ENCODE measurements around the gene TRMT1.

TRMT1 gene

GRCh38 chr19:13089857-13090507 is 26.6 kb downstream of the TRMT1 start:
- DNase-seq: no peak

GRCh38 chr19:13089139-13089856 is 27.2 kb downstream of the TRMT1 start:
- DNase-seq: no peak

DNA sequence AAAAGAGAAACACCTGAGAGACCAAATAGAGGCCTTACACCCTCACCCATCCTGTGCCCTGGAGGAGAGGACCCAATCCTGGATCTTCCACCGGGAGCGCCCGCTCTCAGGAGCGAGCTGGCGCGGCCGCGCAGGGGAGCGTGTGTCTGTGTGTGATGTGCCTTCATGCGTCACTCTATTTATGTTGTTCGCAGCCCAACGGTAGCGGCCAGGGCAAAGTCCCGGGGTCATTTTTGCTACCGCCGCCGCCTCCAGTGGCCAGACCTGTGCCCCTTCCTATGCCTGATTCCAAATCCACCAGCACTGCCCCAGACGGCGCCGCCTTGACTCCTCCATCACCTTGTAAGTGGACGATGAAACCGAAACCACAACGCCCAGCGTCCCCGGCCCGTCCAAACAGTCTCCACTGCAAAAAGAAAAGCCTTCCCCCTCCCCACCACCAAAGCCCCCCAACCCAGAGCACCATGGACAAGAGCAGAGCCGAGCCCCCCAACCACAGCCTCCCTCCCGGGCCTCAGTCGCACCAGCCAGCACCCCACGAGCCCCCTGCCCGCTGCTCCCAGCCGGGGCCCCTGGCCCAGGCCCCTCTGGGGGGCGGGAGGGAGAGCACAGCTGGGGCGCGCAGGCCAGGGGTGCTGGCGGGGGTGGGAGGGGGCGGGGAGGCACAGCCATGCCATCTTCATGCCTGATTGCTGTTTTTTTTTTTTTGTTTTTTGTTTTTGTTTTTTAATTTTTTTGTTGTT is 28.6 kb downstream of the TRMT1 start:
- DNase-seq: no peak

DNA sequence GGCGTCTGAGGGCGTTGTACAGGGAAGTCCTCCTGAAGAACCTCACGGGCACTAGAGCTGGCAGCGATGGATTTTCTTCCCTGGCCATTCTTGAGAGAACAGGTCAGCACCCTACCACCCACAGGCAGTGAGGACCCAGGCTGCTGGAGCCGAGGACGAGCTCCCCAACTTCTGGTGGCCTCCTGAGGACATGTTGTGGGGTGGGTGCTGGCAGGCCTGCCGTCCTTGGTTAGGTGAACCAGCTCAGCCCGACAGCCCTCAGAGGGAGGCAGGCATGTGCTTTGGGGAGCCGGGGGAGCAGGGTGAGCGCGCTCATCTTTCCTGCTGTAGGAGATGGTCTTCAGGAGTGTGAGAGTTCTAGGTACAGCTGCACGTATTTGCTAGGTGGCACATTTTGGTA is 29.2 kb downstream of the TRMT1 start:
- no peak for DNase-seq

GRCh38 chr19:13086341-13086740 is 30.2 kb downstream of the TRMT1 start:
- DNase-seq: no peak

DNA sequence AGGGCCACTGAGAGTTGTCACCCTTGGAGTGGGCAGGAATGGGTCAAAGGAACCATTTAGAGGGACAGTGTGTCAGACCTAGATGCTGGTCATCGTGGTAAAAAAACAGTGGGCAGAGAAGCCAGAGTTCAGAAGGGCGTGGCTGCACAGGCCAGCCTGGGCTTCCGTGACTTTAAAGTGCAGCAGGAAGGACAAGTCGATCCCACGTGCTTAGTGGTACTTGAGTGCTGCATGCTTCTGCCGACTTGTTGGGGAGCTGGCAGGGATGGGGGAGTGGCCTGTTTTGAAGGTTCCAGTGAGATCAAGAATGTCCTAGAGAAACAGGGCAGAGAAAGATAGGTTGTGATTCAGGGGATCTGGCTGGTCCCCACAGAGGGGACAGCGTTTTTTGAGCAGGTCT is 30.9 kb downstream of the TRMT1 start:
- no peak for DNase-seq

DNA sequence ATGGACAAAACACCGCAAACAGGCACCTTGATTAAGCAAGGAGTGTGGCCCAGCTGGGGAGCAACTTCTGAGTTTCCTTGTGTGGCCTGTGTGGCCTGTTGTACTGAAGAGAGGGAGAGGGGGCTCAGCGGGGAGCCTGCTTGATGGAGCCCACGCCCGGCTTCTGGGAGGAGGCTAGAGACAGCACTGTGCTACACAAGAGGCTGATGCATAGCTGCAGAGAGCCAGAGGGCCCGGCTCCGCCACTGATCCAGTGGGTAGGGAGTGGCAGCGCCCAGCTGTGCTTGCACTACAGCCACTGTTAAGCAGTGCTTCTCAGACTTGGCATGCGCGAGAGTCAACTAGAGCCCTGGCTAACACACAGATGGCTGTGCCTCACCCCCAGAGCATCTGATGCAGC is 32.9 kb downstream of the TRMT1 start:
- no peak for DNase-seq

- DNase-seq: no peak
Observed at GRCh38 chr19:13083008-13083404, 33.5 kb downstream of the TRMT1 start.

GRCh38 chr19:13082192-13083007 is 34.1 kb downstream of the TRMT1 start:
- no peak for DNase-seq

DNA sequence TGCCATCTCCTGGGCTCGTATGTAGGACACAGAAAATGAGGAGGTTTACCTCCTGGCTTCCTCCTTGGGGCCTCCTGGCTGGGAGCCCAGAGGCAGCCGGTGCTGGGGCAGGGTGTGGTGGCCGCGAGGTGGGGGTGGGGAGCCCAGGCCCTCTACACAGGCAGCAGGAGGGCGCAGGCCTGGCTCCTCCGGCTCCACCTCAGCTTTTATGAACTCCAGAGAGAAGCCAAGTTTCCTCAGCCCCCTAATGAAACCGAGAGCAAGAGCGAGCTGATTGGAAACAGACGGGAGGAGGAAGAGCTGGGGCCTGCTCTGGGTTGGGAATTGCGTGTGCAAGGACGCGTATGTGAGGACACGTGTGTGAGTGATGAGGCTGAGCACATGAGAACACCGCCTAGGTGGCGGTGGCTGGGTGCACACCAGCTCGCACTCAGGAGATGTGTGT is 37.0 kb downstream of the TRMT1 start:
- peak; percentile 57 for DNase-seq

GRCh38 chr19:13078897-13079541 is 37.5 kb downstream of the TRMT1 start:
- no peak for DNase-seq

- DNase-seq: no peak
Observed at GRCh38 chr19:13078381-13078780, 38.2 kb downstream of the TRMT1 start.

GRCh38 chr19:13077240-13077639 is 39.3 kb downstream of the TRMT1 start:
- DNase-seq: no peak

GRCh38 chr19:13076787-13077186 is 39.8 kb downstream of the TRMT1 start:
- DNase-seq: no peak

GRCh38 chr19:13076320-13076719 is 40.2 kb downstream of the TRMT1 start:
- DNase-seq: no peak

DNA sequence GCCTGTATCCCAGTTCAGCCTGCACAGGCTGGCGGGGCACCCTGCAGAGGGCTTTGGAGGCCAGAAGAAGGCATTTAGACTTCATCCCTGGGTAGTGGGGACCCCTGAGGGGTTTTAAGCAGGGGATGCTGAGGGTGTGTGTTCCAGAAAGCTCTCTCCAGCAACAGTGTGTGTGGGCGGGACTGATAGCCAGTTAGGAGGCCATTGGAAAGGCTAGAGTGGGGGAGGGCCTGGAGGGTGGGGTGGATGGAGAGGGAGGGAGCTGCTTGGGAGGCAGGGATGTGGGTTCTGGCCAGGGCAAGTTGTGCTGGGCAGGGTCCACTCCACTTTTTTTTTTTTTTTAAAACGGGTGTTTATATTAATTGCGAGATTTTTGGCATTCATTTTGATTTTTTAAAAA is 42.2 kb downstream of the TRMT1 start:
- DNase-seq: no peak

GRCh38 chr19:13073263-13073662 is 43.3 kb downstream of the TRMT1 start:
- no peak for DNase-seq

- no peak for DNase-seq
Observed at GRCh38 chr19:13072188-13072908, 44.2 kb downstream of the TRMT1 start.

GRCh38 chr19:13071444-13072187 is 44.9 kb downstream of the TRMT1 start:
- DNase-seq: no peak

DNA sequence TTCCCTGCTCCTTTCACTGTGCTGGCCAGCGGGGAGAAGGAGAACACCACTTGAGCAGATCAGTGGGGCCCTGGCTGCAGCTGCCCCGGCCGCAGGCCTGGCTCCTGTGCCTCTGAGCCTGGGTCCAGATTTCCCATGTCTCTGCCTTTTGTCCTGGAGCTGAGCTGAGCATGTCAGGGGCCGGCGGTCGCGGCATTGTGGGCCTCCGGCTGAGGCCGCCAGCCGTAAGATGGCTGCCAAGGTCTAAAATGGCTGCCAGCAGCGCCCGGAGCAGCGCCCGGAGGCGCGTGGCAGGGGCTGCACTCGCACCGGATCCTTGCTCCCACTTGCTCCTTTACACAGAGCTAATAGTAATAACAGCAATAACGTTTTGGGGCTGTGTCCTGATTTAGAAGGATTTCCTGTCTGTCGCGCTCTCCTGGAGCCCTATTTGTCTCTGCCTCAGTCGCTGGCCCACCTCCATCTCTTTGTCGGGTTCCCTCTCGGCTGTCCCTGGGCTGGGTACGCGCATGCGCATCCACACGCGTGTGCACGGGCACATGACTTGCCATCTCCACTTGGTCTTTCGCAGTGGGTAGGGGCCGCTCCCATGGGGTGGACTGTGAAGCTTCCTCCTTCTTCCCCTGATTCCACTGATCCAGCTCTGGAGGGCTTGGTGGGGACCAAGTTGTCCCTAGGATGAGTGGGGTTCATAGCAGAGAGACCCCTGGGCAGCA is 46.0 kb downstream of the TRMT1 start:
- no peak for DNase-seq
